A549 (cell line): ENCODE data around the gene TRPC3. TPM values are rescaled to one million over a fixed set of nuclear protein-coding genes. Genes with fewer than 3 reads are reported as not detected.

Experiments used
- ATAC-seq, 2 experiments: fragments of 200-7000 bp in 1 of 2; fragments of >200 bp in 1 of 2; cut with Nextera tagmentation in 1 of 2; cut with Tn5 transposase in 1 of 2; 3 replicates each; pipeline versions ENCODE4 v1.8.0 to v1.9.1; 2018 to 2020; ENCODE audit warnings: mild to moderate bottlenecking in 1 of 2, moderate library complexity in 1 of 2
- CTCF ChIA-PET: fragments of 300-600 bp; sonication (Branson Sonifier 250); formaldehyde crosslinking; extraction: SDS; loops from one replicate; lab custom pipeline; 2021; ENCODE audit warnings: antibody characterized with exemption, inconsistent platforms; lab: Yijun Ruan, JAX
- POLR2A ChIA-PET: fragments of 350-600 bp; formaldehyde crosslinking; extraction: SDS; loops from one replicate; lab custom pipeline; 2021; ENCODE audit warnings: antibody characterized with exemption, inconsistent platforms; lab: Yijun Ruan, JAX
- DNase-seq, 2 experiments: peaks; one replicate each; pipeline versions ENCODE4 v3.0.0 to v3.0.0-alpha.2; 2011 to 2016; ENCODE audit warnings: low read depth in 1 of 2, low spot score in 1 of 2
- FAIRE-seq: peaks from 2 replicates; lab custom pipeline; 2011; peaks lifted over from hg19 to GRCh38; lab: Jason Lieb, UNC
- H3K27ac ChIP-seq, 2 experiments: fragments of >200 bp; sonication (Bioruptor Twin); formaldehyde crosslinking; 3 replicates each; pipeline ENCODE4 v1.5.1; 2016 to 2017
- H3K4me1 ChIP-seq: fragments of >200 bp; sonication (Bioruptor Twin); formaldehyde crosslinking; 3 replicates; pipeline ENCODE4 v1.6.1; 2016
- H3K4me2 ChIP-seq: fragments of >200 bp; sonication (Bioruptor Twin); formaldehyde crosslinking; 3 replicates; pipeline ENCODE4 v1.6.1; 2016
- H3K4me3 ChIP-seq: fragments of >200 bp; sonication (Bioruptor Twin); formaldehyde crosslinking; 3 replicates; pipeline ENCODE4 v1.5.1; 2016
- H3K9me3 ChIP-seq: fragments of >200 bp; sonication (Bioruptor Twin); formaldehyde crosslinking; 3 replicates; pipeline ENCODE4 v1.6.1; 2016
- BHLHE40 ChIP-seq: IDR thresholded peaks from 2 replicates; pipeline ENCODE4 v1.6.1; 2012; ENCODE audit warnings: low read depth, low read length, inconsistent platforms
- CBX2 ChIP-seq: fragments of 200-600 bp; sonication (generic); IDR thresholded peaks from 2 replicates; pipeline ENCODE4 v1.6.1; 2016; ENCODE audit warnings: low read depth, mild to moderate bottlenecking, borderline replicate concordance
- CBX8 ChIP-seq: fragments of 200-600 bp; sonication (generic); IDR thresholded peaks from 2 replicates; pipeline ENCODE4 v1.6.1; 2016
- CEBPB ChIP-seq, 2 experiments: fragments of >200 bp in 1 of 2; sonication (Bioruptor Twin) in 1 of 2; formaldehyde crosslinking in 1 of 2; IDR thresholded peaks; 2 replicates each; pipeline ENCODE4 v1.6.1; 2012 to 2016
- CHD4 ChIP-seq: fragments of 200-600 bp; sonication (generic); IDR thresholded peaks from 2 replicates; pipeline ENCODE4 v1.6.1; 2016; ENCODE audit warnings: antibody characterized with exemption, mild to moderate bottlenecking, borderline replicate concordance
- EHF ChIP-seq: fragments of 250-450 bp; sonication (Bioruptor Pico); IDR thresholded peaks from 2 replicates; pipeline ENCODE4 v1.5.0; 2020; ENCODE audit warnings: mild to moderate bottlenecking
- EHMT2 ChIP-seq: fragments of 200-600 bp; sonication (generic); IDR thresholded peaks from 2 replicates; pipeline ENCODE4 v1.6.1; 2016; ENCODE audit warnings: antibody characterized with exemption, low read depth, mild to moderate bottlenecking, moderate library complexity
- FOSB ChIP-seq: fragments of 250-450 bp; sonication (Bioruptor Pico); IDR thresholded peaks from 2 replicates; pipeline ENCODE4 v1.5.0; 2020; ENCODE audit warnings: mild to moderate bottlenecking, moderate library complexity
- GATA3 ChIP-seq: IDR thresholded peaks from 2 replicates; pipeline ENCODE4 v1.6.1; 2012; ENCODE audit warnings: borderline replicate concordance
- HEYL ChIP-seq: fragments of 250-450 bp; sonication (Bioruptor Pico); IDR thresholded peaks from 2 replicates; pipeline ENCODE4 v1.8.0; 2021; ENCODE audit warnings: mild to moderate bottlenecking, moderate library complexity
- HOXB13 ChIP-seq: fragments of 250-450 bp; sonication (Bioruptor Pico); IDR thresholded peaks from 2 replicates; pipeline ENCODE4 v1.5.0; 2020; ENCODE audit warnings: low read depth, mild to moderate bottlenecking, moderate library complexity
- HOXB5 ChIP-seq: fragments of 250-450 bp; sonication (Bioruptor Pico); IDR thresholded peaks from 2 replicates; pipeline ENCODE4 v1.5.0; 2020; ENCODE audit warnings: mild to moderate bottlenecking, moderate library complexity
- JUNB ChIP-seq: fragments of >200 bp; sonication (Bioruptor Twin); formaldehyde crosslinking; IDR thresholded peaks from 2 replicates; pipeline ENCODE4 v1.6.1; 2016
- KDM5A ChIP-seq: fragments of 200-600 bp; sonication (generic); IDR thresholded peaks from 2 replicates; pipeline ENCODE4 v1.6.1; 2016; ENCODE audit warnings: antibody characterized with exemption, mild to moderate bottlenecking
- MAFK ChIP-seq: fragments of 450-650 bp; IDR thresholded peaks from 2 replicates; pipeline ENCODE4 v1.6.1; 2014; ENCODE audit not compliant: partially characterized antibody
- RARB ChIP-seq: fragments of 250-450 bp; sonication (Bioruptor Pico); IDR thresholded peaks from 2 replicates; pipeline ENCODE4 v1.8.0; 2021; ENCODE audit warnings: mild to moderate bottlenecking, moderate library complexity
- RCOR1 ChIP-seq: fragments of 150-350 bp; IDR thresholded peaks from 2 replicates; pipeline ENCODE4 v1.6.1; 2014; ENCODE audit warnings: antibody characterized with exemption, low read length, low read depth
- RNF2 ChIP-seq: fragments of 200-600 bp; sonication (generic); IDR thresholded peaks from 2 replicates; pipeline ENCODE4 v1.6.1; 2016; ENCODE audit warnings: low read depth, mild to moderate bottlenecking, antibody characterized with exemption, moderate library complexity, borderline replicate concordance
- SREBF2 ChIP-seq: fragments of 450-650 bp; IDR thresholded peaks from 2 replicates; pipeline ENCODE4 v1.6.1; 2014; ENCODE audit warnings: mild to moderate bottlenecking, moderate library complexity
- TFCP2L1 ChIP-seq: fragments of 250-450 bp; sonication (Bioruptor Pico); IDR thresholded peaks from 2 replicates; pipeline ENCODE4 v1.5.0; 2021; ENCODE audit warnings: mild to moderate bottlenecking
- TP53 ChIP-seq: fragments of 250-450 bp; sonication (Bioruptor Pico); IDR thresholded peaks from 2 replicates; pipeline ENCODE4 v1.5.0; 2021; ENCODE audit warnings: mild to moderate bottlenecking, moderate library complexity
- ZC3H11A ChIP-seq: fragments of 450-650 bp; IDR thresholded peaks from 2 replicates; pipeline ENCODE4 v1.6.1; 2014; ENCODE audit warnings: antibody characterized with exemption, mild to moderate bottlenecking
- WGBS: methylation state at CpG from one replicate; pipeline ENCODE4 v1.1.6; 2017; ENCODE audit errors: missing lambda C conversion rate; 5-methylcytosine and 5-hydroxymethylcytosine counted together
- polyA plus RNA-seq, 4 experiments: library from polyadenylated mRNA; depleted of rRNA in 3 of 4; stranded (reverse); fragments of >200 nt; fragmentation: RNase III in 1 of 4; extraction: RNeasy Plus Mini Kit Qiagen cat#74134 plus additional on column Dnase treatment in 1 of 4; gene quantifications; 2 replicates in 3 of 4; 3 replicates in 1 of 4; pipeline ENCODE4 v1.2.3, GENCODE V29; 2011 to 2017
- TF ChIP-seq, protein P1 (sequence below): fragments of >200 bp; sonication (Bioruptor Twin); formaldehyde crosslinking; IDR thresholded peaks from 3 replicates; pipeline ENCODE4 v1.6.1; 2016
- TF ChIP-seq, protein P2 (sequence below): IDR thresholded peaks from 2 replicates; pipeline ENCODE4 v1.6.1; 2012
- TF ChIP-seq, protein P3 (sequence below): IDR thresholded peaks from 2 replicates; pipeline ENCODE4 v1.6.1; 2012

TRPC3 gene
- polyA plus RNA-seq, 2 of the 4 experiments (the other 2 are of a cell fraction) = 0.03 to 0.04 TPM

DNA sequence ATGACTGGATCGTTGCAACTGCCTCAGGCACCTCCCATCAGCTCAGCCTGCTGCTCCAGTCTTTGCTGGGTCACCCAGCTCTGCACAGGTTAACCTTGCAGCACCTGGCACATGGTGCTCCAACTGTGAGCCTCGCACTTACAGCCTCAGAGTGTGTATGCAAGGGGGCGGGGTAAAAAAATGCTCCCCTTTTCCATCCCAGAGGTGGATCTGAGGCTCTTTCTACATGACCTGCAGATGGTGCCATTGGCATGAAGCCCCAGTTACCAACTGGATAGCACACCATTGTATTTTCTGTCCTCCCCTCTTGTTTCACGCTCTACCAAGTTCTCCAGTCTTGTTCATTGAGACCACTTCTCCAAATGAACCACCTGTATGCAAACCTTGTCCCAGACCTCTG, 46.2 kb upstream of the TRPC3 start:
- H3K4me2 ChIP-seq = no peak overlapping the region
- 0 out of 6 replicates have a peak, but pooled peaks of 1 of the 2 experiments have one; percentile 38 for ATAC-seq
- no peaks in the 10 kb centered on the region for H3K4me1 ChIP-seq
- ChIA-PET CTCF (no interaction called here), POLR2A (no interaction called here)
- H3K4me3 ChIP-seq = no peak overlapping the region
- 10% methylated on average over 4 of the region's 4 CpGs for WGBS
- TF ChIP-seq GATA3 (no peak), EHF (no peak), HOXB13 (CRISPR knock-in tag) (no peak), RCOR1 (no peak), EHMT2 (no peak), KDM5A (no peak), SREBF2 (no peak), CEBPB (IDR thresholded peaks at IDR 0.05) (no peak), CHD4 (no peak), CBX2 (no peak), JUNB (no peak), HEYL (CRISPR knock-in tag) (no peak), TFCP2L1 (CRISPR knock-in tag) (no peak), CBX8 (no peak), FOSB (no peak), BHLHE40 (no peak), RNF2 (no peak)
- TF ChIP-seq, protein P1, sequence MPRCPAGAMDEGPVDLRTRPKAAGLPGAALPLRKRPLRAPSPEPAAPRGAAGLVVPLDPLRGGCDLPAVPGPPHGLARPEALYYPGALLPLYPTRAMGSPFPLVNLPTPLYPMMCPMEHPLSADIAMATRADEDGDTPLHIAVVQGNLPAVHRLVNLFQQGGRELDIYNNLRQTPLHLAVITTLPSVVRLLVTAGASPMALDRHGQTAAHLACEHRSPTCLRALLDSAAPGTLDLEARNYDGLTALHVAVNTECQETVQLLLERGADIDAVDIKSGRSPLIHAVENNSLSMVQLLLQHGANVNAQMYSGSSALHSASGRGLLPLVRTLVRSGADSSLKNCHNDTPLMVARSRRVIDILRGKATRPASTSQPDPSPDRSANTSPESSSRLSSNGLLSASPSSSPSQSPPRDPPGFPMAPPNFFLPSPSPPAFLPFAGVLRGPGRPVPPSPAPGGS = no peak
- TF ChIP-seq, protein P2, sequence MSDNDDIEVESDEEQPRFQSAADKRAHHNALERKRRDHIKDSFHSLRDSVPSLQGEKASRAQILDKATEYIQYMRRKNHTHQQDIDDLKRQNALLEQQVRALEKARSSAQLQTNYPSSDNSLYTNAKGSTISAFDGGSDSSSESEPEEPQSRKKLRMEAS = no peak
- TF ChIP-seq, protein P3, sequence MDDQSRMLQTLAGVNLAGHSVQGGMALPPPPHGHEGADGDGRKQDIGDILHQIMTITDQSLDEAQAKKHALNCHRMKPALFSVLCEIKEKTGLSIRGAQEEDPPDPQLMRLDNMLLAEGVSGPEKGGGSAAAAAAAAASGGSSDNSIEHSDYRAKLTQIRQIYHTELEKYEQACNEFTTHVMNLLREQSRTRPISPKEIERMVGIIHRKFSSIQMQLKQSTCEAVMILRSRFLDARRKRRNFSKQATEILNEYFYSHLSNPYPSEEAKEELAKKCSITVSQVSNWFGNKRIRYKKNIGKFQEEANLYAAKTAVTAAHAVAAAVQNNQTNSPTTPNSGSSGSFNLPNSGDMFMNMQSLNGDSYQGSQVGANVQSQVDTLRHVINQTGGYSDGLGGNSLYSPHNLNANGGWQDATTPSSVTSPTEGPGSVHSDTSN = no peak
- no peak overlapping the region for H3K27ac ChIP-seq
- peak in 1 of 2 experiments; percentile 6 for DNase-seq
- H3K9me3 ChIP-seq = no peaks in the 10 kb centered on the region
- FAIRE-seq = no peak

DNA sequence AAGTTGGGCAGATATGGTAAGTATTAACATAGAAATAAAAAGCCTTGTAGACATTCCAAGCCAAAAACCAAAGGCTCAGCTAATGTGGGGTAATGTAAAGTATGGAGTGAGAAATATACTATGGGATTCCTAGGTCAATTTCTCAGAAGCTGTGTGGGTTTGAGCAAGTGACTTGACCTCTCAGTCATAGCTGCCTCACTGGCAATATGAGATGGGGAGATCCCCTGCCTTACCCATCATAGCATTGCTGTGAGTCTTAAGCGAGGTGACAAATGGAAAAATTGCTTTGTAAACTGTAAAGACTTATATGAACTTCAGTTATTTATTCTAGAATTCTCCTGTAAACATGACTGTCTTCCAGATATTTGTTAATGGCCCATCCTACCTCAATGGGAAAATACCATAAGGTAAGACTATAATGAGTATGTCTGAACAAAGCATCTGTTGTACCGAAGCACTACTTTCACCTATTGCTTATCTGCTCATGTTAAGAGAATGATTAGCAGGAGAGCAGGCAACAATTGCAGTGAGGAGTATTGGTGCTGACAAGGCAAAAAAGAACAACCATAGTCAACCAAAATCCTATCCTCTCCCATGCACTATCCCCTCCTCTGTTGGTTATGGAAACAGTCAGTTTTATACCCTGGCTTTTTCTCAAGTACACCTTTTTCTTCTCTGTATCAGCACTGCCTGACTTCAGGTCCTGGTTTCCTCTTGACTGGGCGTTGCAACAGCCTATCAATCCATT, 44.1 kb upstream of the TRPC3 start:
- Histone ChIP-seq H3K4me3 (no peak overlapping the region), H3K4me1 (no peaks in the 10 kb centered on the region), H3K9me3 (no peaks in the 10 kb centered on the region), H3K27ac (no peak overlapping the region), H3K4me2 (no peak overlapping the region)
- FAIRE-seq = no peak
- ChIA-PET POLR2A (no interaction called here), CTCF (no interaction called here)
- no peak for TF ChIP-seq ZC3H11A
- TF ChIP-seq MAFK = peak; percentile 58
- no peak for DNase-seq
- 2% methylated on average over 3 of the region's 3 CpGs for WGBS
- no peak for ATAC-seq

DNA sequence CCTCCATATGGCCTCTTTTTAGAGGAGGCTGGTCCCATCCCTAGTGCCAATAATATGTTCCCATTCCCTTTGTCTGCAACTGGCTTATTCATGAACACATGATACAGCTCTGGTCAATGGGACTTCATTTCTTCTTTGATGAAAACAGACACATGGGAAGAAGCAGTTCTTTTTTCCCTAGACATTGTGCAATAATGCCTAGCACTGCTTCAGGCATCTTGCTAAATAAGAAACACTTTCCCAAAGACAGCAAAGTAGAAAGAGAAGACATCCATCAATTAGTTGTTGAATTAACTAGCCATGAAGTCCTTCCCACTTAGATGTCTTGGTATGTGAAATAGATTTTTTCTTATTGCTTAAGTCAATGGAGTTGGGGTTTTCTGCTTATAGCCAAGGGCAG, 40.1 kb upstream of the TRPC3 start:
- H3K4me1 ChIP-seq = no peaks in the 10 kb centered on the region
- TF ChIP-seq, protein P2 = no peak
- TF ChIP-seq TP53 (CRISPR knock-in tag) = no peak
- no peak for TF ChIP-seq HOXB5 (CRISPR knock-in tag)
- TF ChIP-seq BHLHE40 = no peak
- TF ChIP-seq RARB (CRISPR knock-in tag) = no peak
- no peak for TF ChIP-seq CBX8
- TF ChIP-seq SREBF2 = no peak
- no peak for TF ChIP-seq JUNB
- TF ChIP-seq, all 56 proteins: peak for 0
- ATAC-seq = no peak
- ChIA-PET CTCF (interaction anchor here (0.6 kb wide), 1 partner anchor 92 kb away, joined by 3 read pairs; no protein-coding TSS in a partner anchor), POLR2A (no interaction called here)
- Histone ChIP-seq H3K27ac (no peak overlapping the region), H3K4me2 (no peak overlapping the region), H3K9me3 (no peaks in the 10 kb centered on the region), H3K4me3 (no peak overlapping the region)
- DNase-seq = no peak
- no peak for FAIRE-seq
